ENCODE results near the gene PRDM1.

Gene PRDM1

GRCh38 chr6:106120406-106120805, 34.3 kb downstream of the PRDM1 start:
- H3K9ac ChIP-seq (ENCODE audit: low read depth, low read length), result no peak overlapping the region
- H3K27me3 ChIP-seq (ENCODE audit: insufficient read depth, low read length), result no peaks in the 10 kb centered on the region
- no peaks in the 10 kb centered on the region; the same call in 1 of the 2 replicates for H3K4me1 ChIP-seq (ENCODE audit: insufficient read depth, low read length)
- no peaks in the 10 kb centered on the region for H3K36me3 ChIP-seq (ENCODE audit: insufficient read depth, low read depth, low read length)
- H3K9me3 ChIP-seq (ENCODE audit: insufficient read depth, low read depth, low read length), result no peaks in the 10 kb centered on the region
- no peak overlapping the region for H3K27ac ChIP-seq (ENCODE audit: low read length)
- no peak overlapping the region for H3K4me3 ChIP-seq (ENCODE audit: low read length)

GRCh38 chr6:106122306-106122918, 36.3 kb downstream of the PRDM1 start:
- no peaks in the 10 kb centered on the region for H3K9me3 ChIP-seq (ENCODE audit: insufficient read depth, low read depth, low read length)
- H3K4me3 ChIP-seq (ENCODE audit: low read length), result no peak overlapping the region
- no peaks in the 10 kb centered on the region for H3K36me3 ChIP-seq (ENCODE audit: insufficient read depth, low read depth, low read length)
- no peak overlapping the region for H3K27ac ChIP-seq (ENCODE audit: low read length)
- H3K4me1 ChIP-seq (ENCODE audit: insufficient read depth, low read length), result no peaks in the 10 kb centered on the region; the same call in 1 of the 2 replicates
- no peaks in the 10 kb centered on the region for H3K27me3 ChIP-seq (ENCODE audit: insufficient read depth, low read length)
- H3K9ac ChIP-seq (ENCODE audit: low read depth, low read length), result no peak overlapping the region

GRCh38 chr6:106122938-106123656, 37.0 kb downstream of the PRDM1 start:
- H3K27me3 ChIP-seq (ENCODE audit: insufficient read depth, low read length), result no peaks in the 10 kb centered on the region
- H3K27ac ChIP-seq (ENCODE audit: low read length), result no peak overlapping the region
- no peak overlapping the region for H3K4me3 ChIP-seq (ENCODE audit: low read length)
- H3K4me1 ChIP-seq (ENCODE audit: insufficient read depth, low read length), result no peaks in the 10 kb centered on the region; the same call in 1 of the 2 replicates
- no peaks in the 10 kb centered on the region for H3K36me3 ChIP-seq (ENCODE audit: insufficient read depth, low read depth, low read length)
- no peaks in the 10 kb centered on the region for H3K9me3 ChIP-seq (ENCODE audit: insufficient read depth, low read depth, low read length)
- no peak overlapping the region for H3K9ac ChIP-seq (ENCODE audit: low read depth, low read length)

GRCh38 chr6:106124015-106124414, 37.9 kb downstream of the PRDM1 start:
- Histone ChIP-seq H3K27me3 (ENCODE audit: insufficient read depth, low read length) (no peaks in the 10 kb centered on the region), H3K36me3 (ENCODE audit: insufficient read depth, low read depth, low read length) (no peaks in the 10 kb centered on the region), H3K9me3 (ENCODE audit: insufficient read depth, low read depth, low read length) (no peaks in the 10 kb centered on the region), H3K27ac (ENCODE audit: low read length) (no peak overlapping the region), H3K4me1 (ENCODE audit: insufficient read depth, low read length) (no peaks in the 10 kb centered on the region; the same call in 1 of the 2 replicates), H3K4me3 (ENCODE audit: low read length) (no peak overlapping the region), H3K9ac (ENCODE audit: low read depth, low read length) (no peak overlapping the region)

GRCh38 chr6:106124437-106125430, 38.6 kb downstream of the PRDM1 start:
- H3K4me1 ChIP-seq (ENCODE audit: insufficient read depth, low read length), result no peaks in the 10 kb centered on the region
- H3K36me3 ChIP-seq (ENCODE audit: insufficient read depth, low read depth, low read length), result no peaks in the 10 kb centered on the region
- H3K4me3 ChIP-seq (ENCODE audit: low read length), result no peak overlapping the region
- H3K9me3 ChIP-seq (ENCODE audit: insufficient read depth, low read depth, low read length), result no peaks in the 10 kb centered on the region
- no peaks in the 10 kb centered on the region for H3K27me3 ChIP-seq (ENCODE audit: insufficient read depth, low read length)
- H3K27ac ChIP-seq (ENCODE audit: low read length), result no peak overlapping the region
- H3K9ac ChIP-seq (ENCODE audit: low read depth, low read length), result no peak overlapping the region

GRCh38 chr6:106125925-106126435, 39.8 kb downstream of the PRDM1 start:
- Histone ChIP-seq H3K9ac (ENCODE audit: low read depth, low read length) (no peak overlapping the region), H3K9me3 (ENCODE audit: insufficient read depth, low read depth, low read length) (no peaks in the 10 kb centered on the region), H3K27ac (ENCODE audit: low read length) (no peak overlapping the region), H3K4me1 (ENCODE audit: insufficient read depth, low read length) (no peaks in the 10 kb centered on the region), H3K27me3 (ENCODE audit: insufficient read depth, low read length) (no peaks in the 10 kb centered on the region), H3K36me3 (ENCODE audit: insufficient read depth, low read depth, low read length) (no peaks in the 10 kb centered on the region), H3K4me3 (ENCODE audit: low read length) (no peak overlapping the region)

GRCh38 chr6:106126482-106126881, 40.3 kb downstream of the PRDM1 start:
- Histone ChIP-seq H3K4me1 (ENCODE audit: insufficient read depth, low read length) (no peaks in the 10 kb centered on the region), H3K27ac (ENCODE audit: low read length) (no peak overlapping the region), H3K36me3 (ENCODE audit: insufficient read depth, low read depth, low read length) (no peaks in the 10 kb centered on the region), H3K9me3 (ENCODE audit: insufficient read depth, low read depth, low read length) (no peaks in the 10 kb centered on the region), H3K9ac (ENCODE audit: low read depth, low read length) (no peak overlapping the region), H3K4me3 (ENCODE audit: low read length) (no peak overlapping the region), H3K27me3 (ENCODE audit: insufficient read depth, low read length) (no peaks in the 10 kb centered on the region)

GRCh38 chr6:106128981-106129781, 43.0 kb downstream of the PRDM1 start:
- no peaks in the 10 kb centered on the region for H3K4me1 ChIP-seq (ENCODE audit: insufficient read depth, low read length)
- H3K27me3 ChIP-seq (ENCODE audit: insufficient read depth, low read length), result no peaks in the 10 kb centered on the region
- H3K36me3 ChIP-seq (ENCODE audit: insufficient read depth, low read depth, low read length), result no peaks in the 10 kb centered on the region
- no peak overlapping the region for H3K9ac ChIP-seq (ENCODE audit: low read depth, low read length)
- H3K27ac ChIP-seq (ENCODE audit: low read length), result no peak overlapping the region
- H3K9me3 ChIP-seq (ENCODE audit: insufficient read depth, low read depth, low read length), result no peaks in the 10 kb centered on the region
- H3K4me3 ChIP-seq (ENCODE audit: low read length), result no peak overlapping the region

- no peaks in the 10 kb centered on the region for H3K4me1 ChIP-seq (ENCODE audit: insufficient read depth, low read length)
- no peaks in the 10 kb centered on the region for H3K9me3 ChIP-seq (ENCODE audit: insufficient read depth, low read depth, low read length)
These were observed 46.1 kb downstream of the PRDM1 start for GRCh38 chr6:106132153-106132698.

GRCh38 chr6:106133040-106133439, 46.9 kb downstream of the PRDM1 start:
- Histone ChIP-seq H3K4me1 (ENCODE audit: insufficient read depth, low read length) (no peaks in the 10 kb centered on the region), H3K27me3 (ENCODE audit: insufficient read depth, low read length) (no peaks in the 10 kb centered on the region), H3K4me3 (ENCODE audit: low read length) (no peak overlapping the region), H3K9ac (ENCODE audit: low read depth, low read length) (no peak overlapping the region), H3K36me3 (ENCODE audit: insufficient read depth, low read depth, low read length) (no peaks in the 10 kb centered on the region), H3K9me3 (ENCODE audit: insufficient read depth, low read depth, low read length) (no peaks in the 10 kb centered on the region), H3K27ac (ENCODE audit: low read length) (no peak overlapping the region)

More at GRCh38 chr6:106132153-106132698, 46.1 kb downstream of the PRDM1 start:
- no peaks in the 10 kb centered on the region for H3K27me3 ChIP-seq (ENCODE audit: insufficient read depth, low read length)
- H3K27ac ChIP-seq (ENCODE audit: low read length), result no peak overlapping the region
- no peak overlapping the region for H3K9ac ChIP-seq (ENCODE audit: low read depth, low read length)
- H3K36me3 ChIP-seq (ENCODE audit: insufficient read depth, low read depth, low read length), result no peaks in the 10 kb centered on the region
- no peak overlapping the region for H3K4me3 ChIP-seq (ENCODE audit: low read length)

Data from iPS-20b (cell line).